Loucy (cell line): ENCODE measurements around the gene MED13L.

Source experiments
- CTCF ChIP-seq: fragments of 200-600 bp; sonication (generic); conservative IDR thresholded peaks from 2 replicates; pipeline ENCODE4 v1.5.1; 2014; ENCODE audit warnings: mild to moderate bottlenecking, antibody characterized with exemption, low read length
- EZH2phosphoT487 ChIP-seq: fragments of 200-600 bp; IDR thresholded peaks from 2 replicates; pipeline ENCODE4 v1.6.1; 2018; ENCODE audit warnings: antibody characterized with exemption, mild to moderate bottlenecking, moderate library complexity, borderline replicate concordance

- TF ChIP-seq CTCF (no peak), EZH2phosphoT487 (no peak)
These were observed 283.8 kb downstream of the MED13L start for GRCh38 chr12:115993737-115994136.
